GM19467 (cell line): ENCODE results near the gene NRAP.

Experiments used
- ATAC-seq: cut with Tn5 transposase; IDR thresholded peaks from one replicate; pipeline ENCODE4 v1.9.1; 2021; ENCODE audit warnings: mild to moderate bottlenecking, moderate library complexity; ENCODE audit not compliant: unreplicated experiment

Gene NRAP, protein sequence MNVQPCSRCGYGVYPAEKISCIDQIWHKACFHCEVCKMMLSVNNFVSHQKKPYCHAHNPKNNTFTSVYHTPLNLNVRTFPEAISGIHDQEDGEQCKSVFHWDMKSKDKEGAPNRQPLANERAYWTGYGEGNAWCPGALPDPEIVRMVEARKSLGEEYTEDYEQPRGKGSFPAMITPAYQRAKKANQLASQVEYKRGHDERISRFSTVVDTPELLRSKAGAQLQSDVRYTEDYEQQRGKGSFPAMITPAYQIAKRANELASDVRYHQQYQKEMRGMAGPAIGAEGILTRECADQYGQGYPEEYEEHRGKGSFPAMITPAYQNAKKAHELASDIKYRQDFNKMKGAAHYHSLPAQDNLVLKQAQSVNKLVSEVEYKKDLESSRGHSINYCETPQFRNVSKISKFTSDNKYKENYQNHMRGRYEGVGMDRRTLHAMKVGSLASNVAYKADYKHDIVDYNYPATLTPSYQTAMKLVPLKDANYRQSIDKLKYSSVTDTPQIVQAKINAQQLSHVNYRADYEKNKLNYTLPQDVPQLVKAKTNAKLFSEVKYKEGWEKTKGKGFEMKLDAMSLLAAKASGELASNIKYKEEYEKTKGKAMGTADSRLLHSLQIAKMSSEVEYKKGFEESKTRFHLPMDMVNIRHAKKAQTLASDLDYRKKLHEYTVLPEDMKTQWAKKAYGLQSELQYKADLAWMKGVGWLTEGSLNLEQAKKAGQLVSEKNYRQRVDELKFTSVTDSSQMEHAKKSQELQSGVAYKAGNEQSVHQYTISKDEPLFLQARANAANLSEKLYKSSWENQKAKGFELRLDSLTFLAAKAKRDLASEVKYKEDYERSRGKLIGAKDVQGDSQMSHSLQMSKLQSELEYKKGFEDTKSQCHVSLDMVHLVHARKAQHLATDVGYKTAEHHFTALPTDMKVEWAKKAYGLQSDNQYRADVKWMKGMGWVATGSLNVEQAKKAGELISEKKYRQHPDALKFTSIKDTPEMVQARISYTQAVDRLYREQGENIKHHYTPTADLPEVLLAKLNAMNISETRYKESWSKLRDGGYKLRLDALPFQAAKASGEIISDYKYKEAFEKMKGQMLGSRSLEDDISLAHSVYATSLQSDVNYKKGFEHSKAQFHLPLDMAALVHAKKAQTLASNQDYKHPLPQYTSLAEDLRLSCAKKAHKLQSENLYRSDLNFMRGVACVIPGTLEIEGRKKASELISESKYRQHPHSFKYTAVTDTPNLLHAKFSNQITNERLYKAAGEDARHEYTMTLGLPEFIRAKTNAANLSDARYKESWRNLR (N-terminal part only)

DNA sequence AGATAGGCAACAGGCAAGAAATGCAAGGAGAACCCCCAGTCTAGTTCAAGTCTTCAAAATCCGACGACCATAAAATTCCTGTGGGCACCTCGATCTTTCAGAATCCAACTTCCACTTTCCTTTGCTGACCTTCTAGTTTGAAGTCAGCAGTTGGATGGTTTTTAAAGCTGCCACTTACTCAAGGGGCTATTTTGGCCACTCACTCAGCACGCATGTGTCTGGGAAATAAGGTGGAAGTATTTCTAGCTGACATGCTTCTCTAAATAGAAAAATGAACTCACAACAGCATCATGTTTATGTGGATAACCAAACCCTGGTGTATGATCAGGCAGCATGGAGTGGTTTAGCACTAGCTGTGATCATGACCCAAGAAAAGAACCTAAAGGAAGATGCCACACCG, at the start of gene NRAP:
Gene NRAP, minus strand, starts transcription at position 134 of the 400 bp plus-strand sequence. CDS start 159 bp downstream, outside the sequence.
- no peak for ATAC-seq

DNA sequence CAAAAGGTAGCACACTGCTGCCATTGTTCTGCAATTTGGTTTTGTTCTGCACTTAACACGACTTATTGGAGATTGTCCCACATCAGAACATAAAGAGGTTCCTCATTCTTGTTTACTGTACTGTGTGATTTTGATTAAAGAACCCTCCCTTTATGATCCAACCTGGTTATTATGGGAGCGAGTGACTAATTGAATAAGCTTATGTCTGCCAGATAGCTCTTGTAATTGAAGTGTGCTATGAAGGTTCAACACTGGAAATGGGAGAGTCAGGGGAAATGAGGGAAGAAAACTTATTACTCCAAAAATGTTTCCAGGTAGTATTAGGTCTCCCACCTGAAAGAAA, 49.8 kb upstream of the NRAP start:
- no peak for ATAC-seq

DNA sequence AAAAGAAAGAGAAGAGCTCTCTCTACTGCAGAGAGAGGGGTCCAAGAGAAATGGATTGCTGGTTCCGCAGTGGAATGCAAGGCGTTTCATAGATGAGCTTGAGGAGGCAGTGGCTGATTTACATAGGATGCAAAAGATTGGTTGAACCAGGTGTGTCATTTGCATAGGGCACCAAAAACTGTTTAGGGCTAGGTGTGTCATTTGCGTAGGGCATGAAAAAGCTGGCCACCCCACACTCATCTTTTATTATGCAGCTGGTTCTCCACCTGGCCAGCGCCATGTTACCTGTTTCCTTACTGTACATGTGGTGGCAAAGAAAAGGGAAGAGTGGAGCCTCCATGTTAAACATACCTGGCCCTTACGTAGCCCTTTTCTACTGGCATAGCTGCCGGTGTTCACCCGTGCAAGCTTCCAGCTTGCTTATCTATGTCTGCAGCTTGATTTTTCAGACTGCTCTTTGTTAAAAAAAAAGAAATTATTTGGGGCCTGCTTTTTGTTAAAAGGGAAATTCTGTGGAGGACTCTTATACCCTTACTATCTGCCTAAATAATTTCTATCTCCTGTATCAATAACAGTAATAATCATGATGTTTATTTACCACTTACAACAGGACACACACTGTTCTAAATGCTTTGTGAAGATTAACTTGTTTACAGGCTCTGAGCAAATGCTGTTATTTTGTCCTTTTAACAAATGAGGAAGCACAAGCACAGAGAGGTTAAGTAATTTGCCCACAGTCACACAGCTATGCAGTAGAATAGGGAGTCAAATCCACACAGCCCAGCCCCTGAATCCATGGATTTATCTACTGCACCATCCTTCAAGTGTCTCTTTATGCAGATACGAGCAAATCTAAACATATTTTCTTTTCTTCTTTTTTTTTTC, 49.2 kb upstream of the NRAP start:
- no peak for ATAC-seq

DNA sequence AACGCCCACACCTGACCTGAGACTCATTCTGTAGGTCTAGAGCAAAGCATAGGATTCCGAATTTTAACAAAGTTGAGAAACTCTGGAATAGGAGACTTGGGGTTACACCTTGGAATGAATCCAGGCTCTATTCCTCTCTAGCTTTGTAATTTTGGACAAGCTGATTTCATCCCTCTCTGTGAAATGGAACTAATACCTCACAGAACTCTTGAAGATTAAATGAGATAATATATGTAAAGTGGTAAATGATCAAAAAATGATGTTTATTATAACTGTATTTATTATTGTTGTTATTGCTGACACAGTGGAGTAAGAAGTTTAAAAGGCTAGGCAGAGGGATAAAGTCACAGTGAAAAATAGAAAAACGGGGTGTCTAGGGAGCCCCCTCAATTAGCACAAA, 48.2 kb upstream of the NRAP start:
- no peak for ATAC-seq

DNA sequence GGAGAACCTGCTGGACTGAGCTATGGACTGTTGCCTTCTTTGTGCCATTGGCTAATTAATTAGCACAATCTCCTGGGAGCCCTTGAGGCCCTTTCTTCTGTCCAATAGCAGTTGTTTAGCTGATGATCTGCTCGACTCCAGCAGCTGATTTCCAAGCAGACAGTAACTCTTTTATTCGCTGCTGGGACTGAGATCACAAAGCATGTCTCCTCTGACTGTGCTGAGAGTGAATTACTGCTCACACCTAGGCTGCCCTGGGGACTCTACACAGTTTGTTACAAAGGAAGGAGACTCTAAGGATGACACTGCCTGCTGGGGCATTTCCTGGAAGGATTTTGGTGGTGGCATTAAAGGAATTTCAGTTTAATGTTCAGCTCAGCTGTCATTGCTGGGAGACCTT, 47.3 kb upstream of the NRAP start:
- no peak for ATAC-seq

DNA sequence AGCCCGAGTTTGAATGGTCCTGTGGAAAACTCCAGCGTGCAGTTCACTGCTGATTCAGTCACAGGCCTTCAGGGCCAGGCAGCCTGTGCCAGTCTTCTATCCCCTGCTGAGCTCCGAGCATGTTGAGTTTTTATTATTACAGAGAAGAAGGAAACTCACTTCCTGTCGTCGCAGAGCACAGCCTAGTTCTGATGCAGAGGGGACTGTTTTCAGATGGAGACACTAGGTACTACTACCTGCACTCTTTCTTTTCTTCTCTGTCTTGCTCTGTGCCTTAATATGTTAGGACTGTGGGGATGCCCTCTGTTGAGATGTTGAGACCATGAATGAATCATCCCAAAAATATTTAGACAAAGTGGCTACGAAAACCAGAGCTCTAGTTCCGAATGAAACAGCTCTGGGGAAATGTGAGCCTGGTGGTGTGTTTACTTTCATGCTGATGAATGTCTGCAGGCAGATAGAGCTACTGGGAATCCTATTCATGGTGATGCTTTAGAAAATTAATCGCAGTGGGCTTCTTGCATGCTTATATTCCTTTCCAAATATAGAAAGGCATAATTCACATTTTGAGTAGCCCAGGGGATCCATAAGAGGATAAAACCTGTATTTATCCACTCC, 45.5 kb upstream of the NRAP start:
- ATAC-seq: no peak

DNA sequence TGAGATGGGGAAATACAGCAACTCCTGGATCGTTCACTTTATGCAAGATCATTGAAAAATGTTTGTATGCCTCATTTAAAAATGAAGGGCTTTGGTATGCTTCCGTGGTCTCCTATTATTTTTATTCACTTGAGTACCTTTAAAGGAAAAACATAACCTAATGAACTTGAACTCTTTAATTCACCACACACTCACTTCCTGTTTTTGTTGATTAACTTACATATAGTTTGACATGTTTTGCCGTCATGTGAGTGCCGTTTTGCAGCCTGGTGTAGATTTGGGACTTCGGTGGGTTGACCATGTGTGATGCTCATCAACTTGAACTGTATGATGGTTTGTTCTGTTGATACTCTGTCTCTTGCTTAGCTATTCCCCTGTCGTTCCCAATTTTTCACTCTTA, 44.8 kb upstream of the NRAP start:
- ATAC-seq: no peak

DNA sequence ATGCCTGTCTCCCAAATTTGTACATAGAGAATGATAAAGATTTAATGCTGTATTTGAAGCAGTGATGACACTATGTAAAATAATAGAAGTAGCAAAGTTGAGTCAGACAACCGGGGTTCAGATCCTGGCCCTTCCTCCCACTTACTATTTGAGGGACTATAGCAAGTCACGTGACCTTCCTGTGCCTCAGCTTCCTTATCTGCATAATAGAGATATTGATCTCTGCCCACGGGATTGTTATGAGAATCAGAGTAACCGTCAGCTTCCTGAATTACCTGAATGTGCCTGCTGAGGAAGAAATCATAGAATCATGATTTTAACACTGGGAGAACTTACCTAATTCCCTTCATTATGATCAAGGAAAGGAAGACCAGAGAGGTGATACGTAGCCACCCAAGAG, 42.8 kb upstream of the NRAP start:
- no peak for ATAC-seq

DNA sequence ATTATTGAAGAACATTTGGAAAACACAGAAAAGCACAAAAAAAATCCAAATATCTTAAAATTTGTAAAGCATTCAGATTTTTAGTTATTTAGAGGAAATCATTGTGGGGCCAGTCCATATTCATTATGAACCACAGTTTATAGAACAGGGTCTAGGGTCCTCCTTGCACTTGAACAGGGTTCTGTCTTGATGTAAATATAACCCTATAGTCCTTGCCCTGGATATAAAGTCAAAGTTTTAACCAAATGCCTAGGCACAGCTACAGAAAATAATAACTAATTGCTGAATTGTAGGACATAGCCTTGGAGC, 41.5 kb upstream of the NRAP start:
- ATAC-seq: no peak

DNA sequence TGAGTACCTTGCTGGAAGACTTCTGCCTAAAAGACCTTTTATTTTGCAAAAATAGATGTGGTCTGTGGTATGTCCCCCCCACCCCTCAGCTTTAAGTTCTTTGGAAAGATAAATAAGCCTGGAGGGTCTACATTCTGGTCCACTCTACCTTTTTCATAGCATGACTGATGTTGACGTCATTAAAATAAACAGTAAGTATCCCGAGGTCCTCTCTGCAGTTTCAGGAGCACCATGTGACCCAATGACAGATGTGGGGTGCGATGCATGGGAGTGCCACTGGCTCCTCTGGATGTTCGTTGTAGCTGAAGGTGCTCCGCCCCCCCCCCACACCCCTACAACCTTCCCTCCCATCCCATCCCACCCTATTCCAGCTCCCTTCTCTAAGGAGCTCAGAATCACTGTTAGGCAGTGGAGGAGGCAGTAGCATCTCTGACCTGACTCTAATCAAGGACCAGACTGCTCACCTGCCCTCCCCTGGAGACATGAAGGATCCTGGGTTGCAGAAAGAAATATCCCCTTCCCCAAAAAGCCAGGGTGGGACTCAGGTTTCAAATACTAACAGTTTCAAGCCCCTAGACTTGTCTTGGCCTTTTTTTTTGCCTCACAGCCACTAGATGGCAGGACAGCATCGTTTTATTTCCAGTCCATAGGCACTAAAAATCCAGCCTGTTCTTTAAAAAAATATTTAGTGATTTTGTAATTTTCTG, 40.9 kb upstream of the NRAP start:
- ATAC-seq: no peak

DNA sequence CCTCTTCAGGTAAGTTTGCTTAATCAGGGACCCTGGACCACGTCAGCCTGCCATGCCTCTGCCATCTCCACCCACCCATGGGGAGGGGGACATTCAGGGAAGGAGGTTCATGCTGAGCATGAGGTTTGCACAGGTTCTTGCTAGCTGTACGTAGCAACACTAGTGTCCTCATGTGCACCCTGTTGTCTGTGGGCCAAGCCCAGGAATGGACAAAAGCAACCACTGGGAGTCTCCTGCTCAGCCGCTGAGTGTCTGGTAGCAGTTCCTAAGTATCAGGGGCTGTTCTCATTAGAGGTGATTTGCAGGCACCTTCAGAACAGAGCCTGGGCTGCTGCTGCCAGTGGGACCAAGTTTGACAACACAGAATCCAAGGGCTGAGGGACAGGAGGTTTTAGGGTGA, 33.8 kb upstream of the NRAP start:
- no peak for ATAC-seq

DNA sequence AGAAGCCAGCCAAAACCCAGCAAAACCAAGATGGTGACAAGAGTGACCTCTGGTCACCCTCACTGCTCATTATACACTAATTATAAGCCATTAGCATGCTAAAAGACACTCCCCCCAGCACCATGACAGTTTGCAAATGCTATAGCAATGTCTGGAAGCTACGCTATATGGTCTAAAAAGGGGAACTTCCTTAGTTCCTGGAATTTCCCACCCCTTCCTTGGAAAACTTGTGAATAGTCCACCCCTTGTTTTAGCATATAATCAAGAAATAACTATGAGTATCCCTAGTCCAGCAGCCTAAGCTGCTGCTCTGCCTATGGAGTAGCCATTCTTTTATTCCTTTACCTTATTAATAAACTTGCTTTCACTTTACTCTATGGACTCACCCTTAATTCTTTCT, 31.9 kb upstream of the NRAP start:
- no peak for ATAC-seq

DNA sequence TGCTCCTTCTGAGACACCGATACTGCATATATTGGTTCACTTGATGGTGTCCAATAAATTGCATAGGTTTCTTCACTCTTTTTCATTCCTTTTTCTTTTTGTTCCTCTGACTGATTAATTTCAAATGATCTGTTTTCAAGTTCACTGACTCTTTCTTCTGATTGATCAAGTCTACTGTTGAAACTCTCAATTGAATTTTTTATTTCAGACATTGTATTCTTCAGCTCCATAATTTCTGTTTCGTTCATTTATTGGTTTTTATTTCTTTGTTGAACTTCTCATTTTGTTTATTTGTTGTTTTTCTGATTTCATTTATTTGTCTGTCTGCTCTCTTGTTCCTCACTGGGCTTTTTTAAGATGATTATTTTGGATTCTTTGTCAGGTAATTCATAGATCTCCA, 29.5 kb upstream of the NRAP start:
- ATAC-seq: no peak

DNA sequence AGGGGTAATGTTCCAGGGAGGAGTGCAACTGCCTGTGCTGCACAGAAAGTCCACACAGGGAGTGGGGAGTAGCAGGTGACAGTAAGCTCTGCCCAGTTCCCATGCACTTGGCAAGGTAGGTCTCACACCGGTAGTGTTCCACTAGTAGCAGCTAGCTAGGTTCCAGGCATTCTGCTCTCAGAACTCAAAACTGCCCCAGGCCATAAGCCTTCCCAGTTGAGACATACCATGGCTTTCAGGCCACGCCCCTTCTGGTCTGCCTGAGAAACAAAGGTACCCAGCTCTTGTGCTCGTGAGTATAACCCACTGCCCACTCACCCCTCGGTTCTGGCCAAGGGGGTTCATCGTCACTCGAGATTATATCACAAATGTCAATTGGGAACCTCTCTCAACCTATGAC, 28.4 kb upstream of the NRAP start:
- no peak for ATAC-seq

DNA sequence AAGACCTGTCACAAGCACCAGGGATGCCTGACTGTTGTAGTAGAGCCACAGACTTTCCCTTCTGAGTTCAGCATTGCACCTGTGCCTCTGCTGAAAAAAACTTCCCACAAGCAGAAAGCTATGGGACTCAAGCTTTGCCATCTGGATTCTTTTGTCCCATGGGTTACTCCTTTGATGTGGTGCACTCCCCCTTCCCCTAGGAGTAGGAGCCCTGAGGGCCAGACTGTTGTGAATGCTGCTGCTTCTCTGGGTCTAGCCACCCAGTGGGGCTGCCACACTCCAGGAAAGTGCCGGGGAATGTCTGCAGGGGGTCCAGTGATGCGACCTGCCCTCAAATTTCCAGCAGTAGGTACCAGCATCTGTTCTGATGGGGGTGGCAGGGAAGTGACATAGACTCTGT, 27.5 kb upstream of the NRAP start:
- ATAC-seq: no peak

DNA sequence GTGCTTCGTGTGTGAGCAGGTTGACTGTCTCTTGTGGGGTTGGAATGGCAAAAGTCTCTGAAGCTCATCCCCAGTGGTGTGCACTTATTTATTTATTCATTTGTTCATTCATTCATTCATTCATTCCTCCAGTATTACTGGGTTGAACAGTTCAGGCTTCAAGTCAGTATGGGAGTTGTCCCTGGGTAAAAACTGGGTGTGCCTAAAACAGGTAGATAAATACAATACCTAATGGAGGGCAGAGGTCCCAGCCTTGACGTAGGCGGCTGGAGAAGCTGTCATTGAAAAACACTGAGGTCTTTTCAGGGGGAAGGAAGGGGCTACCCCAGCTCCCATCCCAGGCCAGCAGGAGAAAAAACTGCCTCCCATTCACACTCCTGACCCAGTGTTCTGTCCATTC, 26.9 kb upstream of the NRAP start:
- no peak for ATAC-seq

DNA sequence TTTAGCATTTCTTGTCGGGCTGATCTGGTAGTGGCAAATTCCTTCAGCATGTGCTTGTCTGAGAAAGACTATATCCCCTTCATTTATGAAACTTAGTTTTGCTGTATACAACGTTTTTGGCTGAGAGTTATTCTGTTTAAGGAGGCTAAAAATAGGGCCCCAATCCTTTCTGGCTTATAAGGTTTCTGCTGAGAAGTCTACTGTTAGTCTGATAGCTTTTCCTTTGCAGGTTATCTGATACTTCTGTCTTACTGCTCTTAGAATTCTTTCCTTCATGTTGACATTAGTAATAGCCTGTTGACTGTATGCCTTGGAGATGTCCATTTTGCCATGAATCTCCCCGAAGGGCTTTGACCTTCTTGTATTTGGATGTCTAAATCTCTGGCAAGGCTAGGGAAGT, 25.7 kb upstream of the NRAP start:
- ATAC-seq: no peak

DNA sequence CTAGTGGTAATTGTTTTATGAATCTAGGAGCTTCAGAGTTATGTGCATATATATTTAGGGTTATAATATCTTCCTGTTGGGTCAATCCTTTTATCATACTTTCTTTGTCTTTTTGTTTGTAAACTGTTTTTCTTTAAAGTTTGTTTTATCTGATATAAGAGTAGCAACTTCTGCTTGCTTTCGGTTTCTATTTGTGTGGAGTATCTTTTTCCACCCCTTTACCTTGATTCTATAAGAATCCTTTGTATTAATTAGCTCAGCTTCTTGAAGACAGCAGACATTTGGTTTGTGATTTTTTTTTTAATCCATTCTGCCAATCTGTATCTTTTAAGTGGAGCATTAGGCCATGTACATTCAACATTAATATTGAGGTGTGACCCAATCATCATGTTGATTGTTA, 25.2 kb upstream of the NRAP start:
- no peak for ATAC-seq

DNA sequence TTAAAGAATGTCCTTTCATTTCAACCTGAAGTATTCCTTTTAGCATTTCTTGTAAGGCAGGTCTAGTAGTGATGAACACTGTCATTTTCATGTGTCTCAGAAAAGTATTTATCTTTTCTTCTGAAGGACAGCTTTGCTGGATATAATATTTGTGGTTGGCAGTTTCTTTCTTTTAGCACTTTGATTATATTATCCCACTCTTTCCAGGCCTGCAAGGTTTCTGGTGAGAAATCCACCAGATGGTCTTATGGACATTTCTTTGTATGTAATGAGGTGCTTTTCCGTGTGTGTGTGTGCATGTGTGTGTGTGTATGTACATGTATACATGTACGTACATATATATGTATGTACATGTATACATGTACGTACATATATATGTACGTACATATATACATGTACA, 23.2 kb upstream of the NRAP start:
- ATAC-seq: no peak

DNA sequence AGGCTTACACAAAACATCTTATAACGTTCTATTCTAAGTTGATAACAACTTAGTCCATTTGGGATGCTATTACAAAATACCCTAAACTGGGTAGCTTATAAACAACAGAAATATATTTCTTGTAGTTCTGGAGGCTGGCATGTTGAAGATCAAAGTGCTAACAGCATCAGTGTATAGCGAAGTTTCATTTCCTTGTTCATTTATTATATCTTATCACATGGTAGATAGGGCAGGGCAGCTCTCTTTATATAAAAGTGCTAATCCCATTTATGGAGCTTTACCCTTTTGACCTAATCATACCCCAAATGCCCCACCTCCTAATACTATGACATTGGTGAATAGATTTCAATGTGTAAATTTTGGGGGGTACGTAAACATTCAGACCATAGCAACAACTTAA, 22.2 kb upstream of the NRAP start:
- no peak for ATAC-seq
